ENCODE data around the gene TTLL13. TPM values are rescaled to one million over a fixed set of nuclear protein-coding genes. Genes with fewer than 3 reads are reported as not detected.

TTLL13 gene
- total and polyA plus RNA-seq, 2 of the 8 experiments (the other 6 are each of a cell fraction or from before 2014, with no cell fraction given): 0.03 TPM; not detected in 1

GRCh38 chr15:90205050-90205848 lies 44.1 kb upstream of the TTLL13 start (continued):
- no peak for TF ChIP-seq SIX5 (IDR thresholded peaks at IDR 0.05; ENCODE audit: low read depth, low read length)
- no peak for TF ChIP-seq TAF1 (IDR thresholded peaks at IDR 0.05; ENCODE audit: low read depth, low read length)
- TF ChIP-seq E2F6 (IDR thresholded peaks at IDR 0.05): no peak
